CD14-positive monocyte (primary cell): Measurements from ENCODE around the gene DPF3. TPM values are rescaled to one million over a fixed set of nuclear protein-coding genes. Genes with fewer than 3 reads are reported as not detected.

Experiments
- DNase-seq, 3 donors: peaks; one replicate each; pipeline ENCODE4 v3.0.0-alpha.2; 2011 to 2022
- H2AFZ ChIP-seq: 2 replicates; pipeline ENCODE4 v1.6.0; 2012; ENCODE audit warnings: mild to moderate bottlenecking, low read depth, low read length, inconsistent platforms; ENCODE audit not compliant: insufficient read depth, poor library complexity, severe bottlenecking
- H3K27ac ChIP-seq, 2 donors: 1 replicate in 1 of 2; 2 replicates in 1 of 2; pipeline ENCODE4 v1.5.1; 2012 to 2013; ENCODE audit warnings: low read length in 2 of 2, control low read depth in 1 of 2, inconsistent platforms in 1 of 2, low read depth in 1 of 2, mild to moderate bottlenecking in 1 of 2
- H3K27me3 ChIP-seq, 2 donors: one replicate each; pipeline versions ENCODE4 v1.6.0 to v1.6.1; 2011 to 2013; ENCODE audit warnings: low read length in 2 of 2; ENCODE audit not compliant: control insufficient read depth in 2 of 2, insufficient read depth in 2 of 2
- H3K36me3 ChIP-seq, 2 donors: replicated peaks in 1 of 2; 1 replicate in 1 of 2; 2 replicates in 1 of 2; pipeline versions ENCODE4 v1.5.1 to v1.6.1; 2012 to 2013; ENCODE audit warnings: low read length in 2 of 2, control low read depth in 1 of 2, inconsistent platforms in 1 of 2, mild to moderate bottlenecking in 1 of 2; ENCODE audit not compliant: insufficient read depth in 2 of 2, control insufficient read depth in 1 of 2
- H3K4me1 ChIP-seq, 2 donors: 1 replicate in 1 of 2; 2 replicates in 1 of 2; pipeline versions ENCODE4 v1.5.1 to v1.6.1; 2012 to 2013; ENCODE audit warnings: low read length in 2 of 2, control low read depth in 1 of 2, inconsistent platforms in 1 of 2, mild to moderate bottlenecking in 1 of 2, moderate library complexity in 1 of 2; ENCODE audit not compliant: insufficient read depth in 2 of 2, control insufficient read depth in 1 of 2
- H3K4me2 ChIP-seq: replicated peaks from 2 replicates; pipeline ENCODE3; 2012; ENCODE audit warnings: low read length, moderate library complexity, mild to moderate bottlenecking; ENCODE audit not compliant: poor library complexity, severe bottlenecking; ENCODE audit errors: extremely low read depth
- H3K4me3 ChIP-seq, 3 experiments: fragments of 200-600 bp in 1 of 3; sonication (generic) in 1 of 3; replicated peaks in 1 of 3; 1 replicate in 2 of 3; 2 replicates in 1 of 3; pipeline ENCODE4 v1.5.1; 2011 to 2013; ENCODE audit warnings: low read length in 3 of 3, mild to moderate bottlenecking in 3 of 3, control low read depth in 2 of 3, low read depth in 2 of 3, inconsistent platforms in 1 of 3, moderate library complexity in 1 of 3
- H3K79me2 ChIP-seq: 2 replicates; pipeline ENCODE4 v1.6.0; 2012; ENCODE audit warnings: mild to moderate bottlenecking, control low read depth, inconsistent platforms, low read length, moderate library complexity; ENCODE audit not compliant: insufficient read depth
- H3K9ac ChIP-seq: 2 replicates; pipeline ENCODE4 v1.6.0; 2017; ENCODE audit warnings: low read length, mild to moderate bottlenecking; ENCODE audit not compliant: insufficient read depth, poor library complexity, severe bottlenecking
- H3K9me3 ChIP-seq, 2 donors: replicated peaks in 1 of 2; 1 replicate in 1 of 2; 2 replicates in 1 of 2; pipeline versions ENCODE4 v1.5.1 to v1.6.1; 2012 to 2013; ENCODE audit warnings: low read length in 2 of 2, control low read depth in 1 of 2; ENCODE audit not compliant: control insufficient read depth in 1 of 2, insufficient read depth in 1 of 2
- H4K20me1 ChIP-seq: 2 replicates; pipeline ENCODE4 v1.6.0; 2012; ENCODE audit warnings: mild to moderate bottlenecking, low read length, control low read depth, moderate library complexity; ENCODE audit not compliant: insufficient read depth
- H3K27ac Mint-ChIP-seq, 7 donors: one replicate each; pipeline ENCODE4 v1.8.0; 2020; ENCODE audit warnings: mild to moderate bottlenecking in 7 of 7, mixed read lengths in 7 of 7, moderate library complexity in 6 of 7, inconsistent platforms in 2 of 7
- H3K27me3 Mint-ChIP-seq, 3 donors: one replicate each; pipeline ENCODE4 v1.8.0; 2021 to 2022; ENCODE audit warnings: low read depth in 3 of 3, mild to moderate bottlenecking in 3 of 3, mixed read lengths in 3 of 3, moderate library complexity in 3 of 3, inconsistent platforms in 1 of 3
- H3K36me3 Mint-ChIP-seq, 2 donors: one replicate each; pipeline ENCODE4 v1.8.0; 2020; ENCODE audit warnings: mixed read lengths in 2 of 2, inconsistent platforms in 1 of 2, mild to moderate bottlenecking in 1 of 2
- H3K4me1 Mint-ChIP-seq: one replicate; pipeline ENCODE4 v1.8.0; 2020; ENCODE audit warnings: mild to moderate bottlenecking, mixed read lengths
- H3K4me3 Mint-ChIP-seq, 2 donors: one replicate each; pipeline ENCODE4 v1.8.0; 2020; ENCODE audit warnings: mild to moderate bottlenecking in 2 of 2, mixed read lengths in 2 of 2, moderate library complexity in 1 of 2
- H3K9me3 Mint-ChIP-seq, 7 donors: one replicate each; pipeline ENCODE4 v1.8.0; 2020 to 2022; ENCODE audit warnings: mixed read lengths in 7 of 7, mild to moderate bottlenecking in 6 of 7, moderate library complexity in 6 of 7, inconsistent platforms in 2 of 7
- WGBS: methylation state at CpG from one replicate; pipeline ENCODE4 v1.1.5; 2013; ENCODE audit warnings: missing lambda C conversion rate; ENCODE audit not compliant: insufficient coverage; 5-methylcytosine and 5-hydroxymethylcytosine counted together
- intact Hi-C, 2 donors: fragments of 100-400 bp; cut with micrococcal nuclease; formaldehyde crosslinking; loops; one replicate each; pipeline versions ENCODE4 v1.15.0 to v1.15.1; 2023
- polyA plus RNA-seq, 3 donors: library from polyadenylated mRNA; depleted of rRNA in 1 of 3; unstranded in 2 of 3; stranded (reverse) in 1 of 3; fragments of 300-500 nt in 2 of 3; fragments of >200 nt in 1 of 3; fragmentation: Illumina TruSeq in 2 of 3; gene quantifications; 1 replicate in 2 of 3; 2 replicates in 1 of 3; pipeline ENCODE4 v1.2.3, GENCODE V29; 2012 to 2021
- TF ChIP-seq, protein P1 (sequence below): fragments of 200-600 bp; IDR thresholded peaks from one replicate; pipeline ENCODE4 v1.8.0; 2022; ENCODE audit warnings: antibody characterized with exemption, mild to moderate bottlenecking

The DPF3 gene
- polyA plus RNA-seq, 3 donors: 0.33 to 0.39 TPM; not detected in 1

DNA sequence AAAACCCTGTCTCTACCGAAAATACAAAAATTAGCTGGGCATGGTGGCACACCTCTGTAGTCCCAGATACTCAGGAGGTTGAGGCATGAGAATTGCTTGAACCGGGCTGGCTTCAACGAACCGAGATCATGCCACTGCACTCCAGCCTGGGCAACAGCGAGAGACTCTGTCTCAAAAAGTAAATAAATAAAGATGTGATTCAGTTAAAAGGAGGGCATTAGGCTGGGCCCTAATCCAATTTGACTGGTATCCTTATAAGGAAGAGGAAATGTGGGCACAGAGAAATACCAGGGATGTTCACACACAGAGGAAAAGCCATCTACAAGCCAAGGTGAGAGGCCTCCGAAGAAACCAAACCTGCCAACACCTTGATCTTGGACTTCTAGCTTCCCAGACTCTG, 22.3 kb upstream of the DPF3 start:
- H3K9me3 ChIP-seq: no peaks in the 10 kb centered on the region
- intact Hi-C loops: no loop called here
- no peaks in the 10 kb centered on the region for H4K20me1 ChIP-seq
- TF ChIP-seq, protein P1, sequence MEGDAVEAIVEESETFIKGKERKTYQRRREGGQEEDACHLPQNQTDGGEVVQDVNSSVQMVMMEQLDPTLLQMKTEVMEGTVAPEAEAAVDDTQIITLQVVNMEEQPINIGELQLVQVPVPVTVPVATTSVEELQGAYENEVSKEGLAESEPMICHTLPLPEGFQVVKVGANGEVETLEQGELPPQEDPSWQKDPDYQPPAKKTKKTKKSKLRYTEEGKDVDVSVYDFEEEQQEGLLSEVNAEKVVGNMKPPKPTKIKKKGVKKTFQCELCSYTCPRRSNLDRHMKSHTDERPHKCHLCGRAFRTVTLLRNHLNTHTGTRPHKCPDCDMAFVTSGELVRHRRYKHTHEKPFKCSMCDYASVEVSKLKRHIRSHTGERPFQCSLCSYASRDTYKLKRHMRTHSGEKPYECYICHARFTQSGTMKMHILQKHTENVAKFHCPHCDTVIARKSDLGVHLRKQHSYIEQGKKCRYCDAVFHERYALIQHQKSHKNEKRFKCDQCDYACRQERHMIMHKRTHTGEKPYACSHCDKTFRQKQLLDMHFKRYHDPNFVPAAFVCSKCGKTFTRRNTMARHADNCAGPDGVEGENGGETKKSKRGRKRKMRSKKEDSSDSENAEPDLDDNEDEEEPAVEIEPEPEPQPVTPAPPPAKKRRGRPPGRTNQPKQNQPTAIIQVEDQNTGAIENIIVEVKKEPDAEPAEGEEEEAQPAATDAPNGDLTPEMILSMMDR: no peak
- H3K27me3 ChIP-seq: peaks cover 13 to 15% of the 10 kb centered on the region in 2 donors
- Mint-ChIP-seq H3K36me3 (no peaks in the 10 kb centered on the region), H3K4me3 (no peak overlapping the region), H3K4me1 (no peaks in the 10 kb centered on the region), H3K27ac (no peak overlapping the region), H3K9me3 (peaks cover 0 to 3% (median 0%) of the 10 kb centered on the region in 7 donors), H3K27me3 (peaks cover 17 to 32% (median 24%) of the 10 kb centered on the region in 3 donors)
- H3K27ac ChIP-seq: no peak overlapping the region
- no peaks in the 10 kb centered on the region for H3K79me2 ChIP-seq
- H3K4me2 ChIP-seq: no peak overlapping the region
- DNase-seq: no peak
- H3K36me3 ChIP-seq: no peaks in the 10 kb centered on the region
- no peak overlapping the region for H2AFZ ChIP-seq
- H3K9ac ChIP-seq: no peak overlapping the region
- 72% methylated on average over 5 of the region's 6 CpGs for WGBS
- no peak overlapping the region for H3K4me3 ChIP-seq
- no peaks in the 10 kb centered on the region for H3K4me1 ChIP-seq

- no CpG with 5 or more reads among the region's 2 CpGs for WGBS
- Histone ChIP-seq H3K9ac (no peak overlapping the region), H3K27me3 (peaks cover 5 to 9% of the 10 kb centered on the region in 2 donors), H3K79me2 (no peaks in the 10 kb centered on the region), H3K27ac (no peak overlapping the region), H3K36me3 (no peaks in the 10 kb centered on the region), H3K4me3 (no peak overlapping the region), H2AFZ (no peak overlapping the region), H3K9me3 (no peaks in the 10 kb centered on the region), H3K4me2 (no peak overlapping the region), H3K4me1 (no peaks in the 10 kb centered on the region), H4K20me1 (no peaks in the 10 kb centered on the region)
- no peak for DNase-seq
- intact Hi-C loops: no loop called here
- no peaks in the 10 kb centered on the region for H3K4me1 Mint-ChIP-seq
- H3K27ac Mint-ChIP-seq: no peak overlapping the region
- no peak overlapping the region for H3K4me3 Mint-ChIP-seq
- peaks cover 12 to 24% (median 14%) of the 10 kb centered on the region in 3 donors for H3K27me3 Mint-ChIP-seq
- TF ChIP-seq, protein P1: no peak
- no peaks in the 10 kb centered on the region for H3K36me3 Mint-ChIP-seq
- peaks cover 0 to 3% (median 0%) of the 10 kb centered on the region in 7 donors for H3K9me3 Mint-ChIP-seq
These were observed 19.9 kb upstream of the DPF3 start for GRCh38 chr14:72913809-72914208.
